NCI-H2227 (cell line): ENCODE data around the gene PPP1R12B.

Experiments
- DNase-seq: peaks from one replicate; lab custom pipeline; 2025; ENCODE audit not compliant: unreplicated experiment; lab: John Stamatoyannopoulos, UW

PPP1R12B gene

GRCh38 chr1:202348509-202349205, at the start of gene PPP1R12B:
Gene PPP1R12B, plus strand, starts transcription at chr1:202348699. Its CDS starts 153 bp downstream, at chr1:202348852.
- DNase-seq = peak; percentile 99

- DNase-seq = no peak
Measured at GRCh38 chr1:202302166-202302565, 46.3 kb upstream of the PPP1R12B start.

- DNase-seq = no peak
Measured at GRCh38 chr1:202304375-202304774, 44.1 kb upstream of the PPP1R12B start.

GRCh38 chr1:202305168-202305567, 43.3 kb upstream of the PPP1R12B start:
- no peak for DNase-seq

- no peak for DNase-seq
Measured at GRCh38 chr1:202306535-202307345, 41.8 kb upstream of the PPP1R12B start.

GRCh38 chr1:202310071-202310725, 38.3 kb upstream of the PPP1R12B start:
- DNase-seq = no peak

- no peak for DNase-seq
Measured at GRCh38 chr1:202310746-202311145, 37.8 kb upstream of the PPP1R12B start.

GRCh38 chr1:202311875-202312635, 36.4 kb upstream of the PPP1R12B start:
- DNase-seq = no peak

GRCh38 chr1:202315576-202316168, 32.8 kb upstream of the PPP1R12B start:
- peak; percentile 85 for DNase-seq

GRCh38 chr1:202316186-202316585, 32.3 kb upstream of the PPP1R12B start:
- no peak for DNase-seq

GRCh38 chr1:202317941-202318925, 30.3 kb upstream of the PPP1R12B start:
- DNase-seq = no peak

- no peak for DNase-seq
Measured at GRCh38 chr1:202319381-202320080, 29.0 kb upstream of the PPP1R12B start.

- no peak for DNase-seq
Measured at GRCh38 chr1:202320081-202320405, 28.5 kb upstream of the PPP1R12B start.

- DNase-seq = no peak
Measured at GRCh38 chr1:202323731-202324130, 24.8 kb upstream of the PPP1R12B start.

GRCh38 chr1:202324646-202325045, 23.9 kb upstream of the PPP1R12B start:
- DNase-seq = no peak

- no peak for DNase-seq
Measured at GRCh38 chr1:202329891-202330290, 18.6 kb upstream of the PPP1R12B start.

GRCh38 chr1:202333861-202334260, 14.6 kb upstream of the PPP1R12B start:
- no peak for DNase-seq

- DNase-seq = peak; percentile 65
Measured at GRCh38 chr1:202343652-202344349, 4.7 kb upstream of the PPP1R12B start.
